K562 (cell line): ENCODE results near the gene DOK4.
A peak's percentile ranks its signal among the peaks of the same experiment; 100 is the strongest.

Experiments used
- CEBPB ChIP-seq: fragments of 450-650 bp; IDR thresholded peaks from 2 replicates; pipeline ENCODE4 v1.6.1; 2016; ENCODE audit warnings: missing genetic modification characterization, missing compliant biosample characterization
- CHD2 ChIP-seq: IDR thresholded peaks from 2 replicates; pipeline ENCODE4 v1.6.1; 2011; ENCODE audit warnings: low read depth, low read length
- GATA2 ChIP-seq: sonication (generic); formaldehyde crosslinking; IDR thresholded peaks from 2 replicates; pipeline ENCODE4 v1.4.0; 2020; ENCODE audit warnings: mild to moderate bottlenecking, missing genetic modification reagents
- SOX6 ChIP-seq: fragments of 450-650 bp; IDR thresholded peaks from 2 replicates; pipeline ENCODE4 v1.6.1; 2014; ENCODE audit warnings: mild to moderate bottlenecking
- SREBF2 ChIP-seq: sonication (generic); formaldehyde crosslinking; IDR thresholded peaks from 2 replicates; pipeline ENCODE4 v1.4.0; 2020; ENCODE audit warnings: mild to moderate bottlenecking, missing genetic modification reagents
- TF ChIP-seq, protein P1 (sequence below), 2 experiments: fragments of 450-650 bp; formaldehyde crosslinking in 1 of 2; IDR thresholded peaks; 2 replicates each; pipeline versions ENCODE4 v1.4.0 to v1.6.1; 2014 to 2020; ENCODE audit warnings: mild to moderate bottlenecking in 2 of 2, borderline replicate concordance in 1 of 2, low read depth in 1 of 2
- TF ChIP-seq, protein P2 (sequence below): IDR thresholded peaks from 2 replicates; pipeline ENCODE4 v1.6.1; 2016; ENCODE audit warnings: missing genetic modification characterization, missing compliant biosample characterization
- TF ChIP-seq, protein P3 (sequence below): sonication (generic); formaldehyde crosslinking; IDR thresholded peaks from 2 replicates; pipeline ENCODE4 v1.8.0; 2023; ENCODE audit warnings: missing genetic modification reagents, mild to moderate bottlenecking, borderline replicate concordance
- TF ChIP-seq, protein P4 (sequence below), 3 experiments: IDR thresholded peaks in 2 of 3; conservative IDR thresholded peaks in 1 of 3; 2 replicates each; pipeline ENCODE4 v1.5.1; 2011 to 2012; ENCODE audit warnings: low read length in 3 of 3, mild to moderate bottlenecking in 3 of 3, control low read depth in 2 of 3, improper control_type of control experiment in 1 of 3, inconsistent platforms in 1 of 3, low read depth in 1 of 3, mixed read lengths in 1 of 3, moderate library complexity in 1 of 3; ENCODE audit not compliant: insufficient read depth in 2 of 3

DNA sequence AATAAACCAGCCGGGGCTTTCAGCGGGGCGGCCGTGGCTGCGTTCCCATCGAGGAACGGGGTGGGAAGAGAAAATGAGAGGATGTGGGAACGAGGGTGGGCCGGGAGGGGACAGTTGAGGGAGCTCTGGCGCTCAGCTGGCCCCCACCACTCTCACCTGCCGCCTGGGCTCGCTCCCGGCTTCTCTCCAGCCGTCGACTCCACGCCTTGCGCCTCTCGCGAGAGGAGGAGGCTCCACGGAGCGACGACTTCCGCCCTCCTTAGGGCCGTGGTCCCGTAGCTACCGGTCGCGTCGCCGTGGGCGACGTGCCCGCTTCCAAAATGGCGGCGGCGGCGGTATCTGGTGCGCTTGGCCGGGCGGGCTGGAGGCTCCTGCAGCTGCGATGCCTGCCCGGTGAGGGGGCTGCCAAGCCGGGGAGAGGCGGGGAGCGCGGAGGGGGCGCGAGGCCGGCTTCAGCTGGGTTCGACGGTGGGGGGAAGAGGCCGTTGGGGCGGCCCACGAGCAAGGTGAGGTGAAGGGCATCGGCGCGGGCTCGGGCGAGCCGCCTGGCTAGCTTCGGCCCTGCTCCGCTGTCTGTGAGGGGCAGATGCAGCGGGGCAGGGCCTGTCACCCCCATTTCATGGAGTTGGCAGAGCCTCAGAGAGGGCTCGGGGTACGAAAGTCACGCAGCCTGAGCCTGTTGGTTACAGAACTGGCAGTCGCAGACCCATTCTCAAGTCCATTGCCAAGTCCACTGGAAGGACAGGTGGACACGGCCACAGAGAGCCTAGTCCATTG, 38.9 kb downstream of the DOK4 start, which contains the start of the genes CIAPIN1 and COQ9:
- TF ChIP-seq, protein P1, sequence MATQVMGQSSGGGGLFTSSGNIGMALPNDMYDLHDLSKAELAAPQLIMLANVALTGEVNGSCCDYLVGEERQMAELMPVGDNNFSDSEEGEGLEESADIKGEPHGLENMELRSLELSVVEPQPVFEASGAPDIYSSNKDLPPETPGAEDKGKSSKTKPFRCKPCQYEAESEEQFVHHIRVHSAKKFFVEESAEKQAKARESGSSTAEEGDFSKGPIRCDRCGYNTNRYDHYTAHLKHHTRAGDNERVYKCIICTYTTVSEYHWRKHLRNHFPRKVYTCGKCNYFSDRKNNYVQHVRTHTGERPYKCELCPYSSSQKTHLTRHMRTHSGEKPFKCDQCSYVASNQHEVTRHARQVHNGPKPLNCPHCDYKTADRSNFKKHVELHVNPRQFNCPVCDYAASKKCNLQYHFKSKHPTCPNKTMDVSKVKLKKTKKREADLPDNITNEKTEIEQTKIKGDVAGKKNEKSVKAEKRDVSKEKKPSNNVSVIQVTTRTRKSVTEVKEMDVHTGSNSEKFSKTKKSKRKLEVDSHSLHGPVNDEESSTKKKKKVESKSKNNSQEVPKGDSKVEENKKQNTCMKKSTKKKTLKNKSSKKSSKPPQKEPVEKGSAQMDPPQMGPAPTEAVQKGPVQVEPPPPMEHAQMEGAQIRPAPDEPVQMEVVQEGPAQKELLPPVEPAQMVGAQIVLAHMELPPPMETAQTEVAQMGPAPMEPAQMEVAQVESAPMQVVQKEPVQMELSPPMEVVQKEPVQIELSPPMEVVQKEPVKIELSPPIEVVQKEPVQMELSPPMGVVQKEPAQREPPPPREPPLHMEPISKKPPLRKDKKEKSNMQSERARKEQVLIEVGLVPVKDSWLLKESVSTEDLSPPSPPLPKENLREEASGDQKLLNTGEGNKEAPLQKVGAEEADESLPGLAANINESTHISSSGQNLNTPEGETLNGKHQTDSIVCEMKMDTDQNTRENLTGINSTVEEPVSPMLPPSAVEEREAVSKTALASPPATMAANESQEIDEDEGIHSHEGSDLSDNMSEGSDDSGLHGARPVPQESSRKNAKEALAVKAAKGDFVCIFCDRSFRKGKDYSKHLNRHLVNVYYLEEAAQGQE (IDR thresholded peaks at IDR 0.05; ENCODE audit: borderline replicate concordance), result no peak
- TF ChIP-seq, protein P1 (CRISPR knock-in tag; IDR thresholded peaks at IDR 0.05; ENCODE audit: low read depth), result no peak
- TF ChIP-seq, protein P2, sequence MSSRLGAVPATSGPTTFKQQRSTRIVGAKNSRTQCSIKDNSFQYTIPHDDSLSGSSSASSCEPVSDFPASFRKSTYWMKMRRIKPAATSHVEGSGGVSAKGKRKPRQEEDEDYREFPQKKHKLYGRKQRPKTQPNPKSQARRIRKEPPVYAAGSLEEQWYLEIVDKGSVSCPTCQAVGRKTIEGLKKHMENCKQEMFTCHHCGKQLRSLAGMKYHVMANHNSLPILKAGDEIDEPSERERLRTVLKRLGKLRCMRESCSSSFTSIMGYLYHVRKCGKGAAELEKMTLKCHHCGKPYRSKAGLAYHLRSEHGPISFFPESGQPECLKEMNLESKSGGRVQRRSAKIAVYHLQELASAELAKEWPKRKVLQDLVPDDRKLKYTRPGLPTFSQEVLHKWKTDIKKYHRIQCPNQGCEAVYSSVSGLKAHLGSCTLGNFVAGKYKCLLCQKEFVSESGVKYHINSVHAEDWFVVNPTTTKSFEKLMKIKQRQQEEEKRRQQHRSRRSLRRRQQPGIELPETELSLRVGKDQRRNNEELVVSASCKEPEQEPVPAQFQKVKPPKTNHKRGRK (tag), result no peak
- TF ChIP-seq SOX6 (no peak), SREBF2 (CRISPR knock-in tag) (no peak), CEBPB (tag) (no peak), CHD2 (peak; percentile 99), GATA2 (CRISPR knock-in tag) (no peak)
- TF ChIP-seq, protein P3, sequence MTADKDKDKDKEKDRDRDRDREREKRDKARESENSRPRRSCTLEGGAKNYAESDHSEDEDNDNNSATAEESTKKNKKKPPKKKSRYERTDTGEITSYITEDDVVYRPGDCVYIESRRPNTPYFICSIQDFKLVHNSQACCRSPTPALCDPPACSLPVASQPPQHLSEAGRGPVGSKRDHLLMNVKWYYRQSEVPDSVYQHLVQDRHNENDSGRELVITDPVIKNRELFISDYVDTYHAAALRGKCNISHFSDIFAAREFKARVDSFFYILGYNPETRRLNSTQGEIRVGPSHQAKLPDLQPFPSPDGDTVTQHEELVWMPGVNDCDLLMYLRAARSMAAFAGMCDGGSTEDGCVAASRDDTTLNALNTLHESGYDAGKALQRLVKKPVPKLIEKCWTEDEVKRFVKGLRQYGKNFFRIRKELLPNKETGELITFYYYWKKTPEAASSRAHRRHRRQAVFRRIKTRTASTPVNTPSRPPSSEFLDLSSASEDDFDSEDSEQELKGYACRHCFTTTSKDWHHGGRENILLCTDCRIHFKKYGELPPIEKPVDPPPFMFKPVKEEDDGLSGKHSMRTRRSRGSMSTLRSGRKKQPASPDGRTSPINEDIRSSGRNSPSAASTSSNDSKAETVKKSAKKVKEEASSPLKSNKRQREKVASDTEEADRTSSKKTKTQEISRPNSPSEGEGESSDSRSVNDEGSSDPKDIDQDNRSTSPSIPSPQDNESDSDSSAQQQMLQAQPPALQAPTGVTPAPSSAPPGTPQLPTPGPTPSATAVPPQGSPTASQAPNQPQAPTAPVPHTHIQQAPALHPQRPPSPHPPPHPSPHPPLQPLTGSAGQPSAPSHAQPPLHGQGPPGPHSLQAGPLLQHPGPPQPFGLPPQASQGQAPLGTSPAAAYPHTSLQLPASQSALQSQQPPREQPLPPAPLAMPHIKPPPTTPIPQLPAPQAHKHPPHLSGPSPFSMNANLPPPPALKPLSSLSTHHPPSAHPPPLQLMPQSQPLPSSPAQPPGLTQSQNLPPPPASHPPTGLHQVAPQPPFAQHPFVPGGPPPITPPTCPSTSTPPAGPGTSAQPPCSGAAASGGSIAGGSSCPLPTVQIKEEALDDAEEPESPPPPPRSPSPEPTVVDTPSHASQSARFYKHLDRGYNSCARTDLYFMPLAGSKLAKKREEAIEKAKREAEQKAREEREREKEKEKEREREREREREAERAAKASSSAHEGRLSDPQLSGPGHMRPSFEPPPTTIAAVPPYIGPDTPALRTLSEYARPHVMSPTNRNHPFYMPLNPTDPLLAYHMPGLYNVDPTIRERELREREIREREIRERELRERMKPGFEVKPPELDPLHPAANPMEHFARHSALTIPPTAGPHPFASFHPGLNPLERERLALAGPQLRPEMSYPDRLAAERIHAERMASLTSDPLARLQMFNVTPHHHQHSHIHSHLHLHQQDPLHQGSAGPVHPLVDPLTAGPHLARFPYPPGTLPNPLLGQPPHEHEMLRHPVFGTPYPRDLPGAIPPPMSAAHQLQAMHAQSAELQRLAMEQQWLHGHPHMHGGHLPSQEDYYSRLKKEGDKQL (CRISPR knock-in tag), result no peak
- TF ChIP-seq, protein P4, sequence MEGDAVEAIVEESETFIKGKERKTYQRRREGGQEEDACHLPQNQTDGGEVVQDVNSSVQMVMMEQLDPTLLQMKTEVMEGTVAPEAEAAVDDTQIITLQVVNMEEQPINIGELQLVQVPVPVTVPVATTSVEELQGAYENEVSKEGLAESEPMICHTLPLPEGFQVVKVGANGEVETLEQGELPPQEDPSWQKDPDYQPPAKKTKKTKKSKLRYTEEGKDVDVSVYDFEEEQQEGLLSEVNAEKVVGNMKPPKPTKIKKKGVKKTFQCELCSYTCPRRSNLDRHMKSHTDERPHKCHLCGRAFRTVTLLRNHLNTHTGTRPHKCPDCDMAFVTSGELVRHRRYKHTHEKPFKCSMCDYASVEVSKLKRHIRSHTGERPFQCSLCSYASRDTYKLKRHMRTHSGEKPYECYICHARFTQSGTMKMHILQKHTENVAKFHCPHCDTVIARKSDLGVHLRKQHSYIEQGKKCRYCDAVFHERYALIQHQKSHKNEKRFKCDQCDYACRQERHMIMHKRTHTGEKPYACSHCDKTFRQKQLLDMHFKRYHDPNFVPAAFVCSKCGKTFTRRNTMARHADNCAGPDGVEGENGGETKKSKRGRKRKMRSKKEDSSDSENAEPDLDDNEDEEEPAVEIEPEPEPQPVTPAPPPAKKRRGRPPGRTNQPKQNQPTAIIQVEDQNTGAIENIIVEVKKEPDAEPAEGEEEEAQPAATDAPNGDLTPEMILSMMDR (IDR thresholded peaks at IDR 0.05 in 2 of 3, conservative IDR thresholded peaks at IDR 0.05 in 1 of 3; ENCODE audit: insufficient read depth in 2 of 3, low read depth in 1 of 3, low read length in 3 of 3), result peak in 1 of 3 experiments; percentile 38; a peak in 2 of 6 replicates
